Dendritic cell treated with granulocyte-macrophage colony-stimulating factor and Interleukin-4, amounts not matched to agents 40 ng/mL and 50 ng/mL, for 4 days (primary cell): ENCODE measurements around the gene PFKFB1.

Experiments used
- H3K27ac Mint-ChIP-seq: one replicate; pipeline ENCODE4 v1.8.0; 2022; ENCODE audit warnings: mild to moderate bottlenecking, mixed read lengths
- H3K27me3 Mint-ChIP-seq: one replicate; pipeline ENCODE4 v1.8.0; 2022; ENCODE audit warnings: mild to moderate bottlenecking, mixed read lengths
- H3K36me3 Mint-ChIP-seq: one replicate; pipeline ENCODE4 v1.8.0; 2022; ENCODE audit warnings: low read depth, mixed read lengths
- H3K4me1 Mint-ChIP-seq: one replicate; pipeline ENCODE4 v1.8.0; 2022; ENCODE audit warnings: low read depth, mixed read lengths
- H3K4me3 Mint-ChIP-seq: one replicate; pipeline ENCODE4 v1.8.0; 2022; ENCODE audit warnings: mild to moderate bottlenecking, moderate library complexity, mixed read lengths
- H3K9me3 Mint-ChIP-seq: one replicate; pipeline ENCODE4 v1.8.0; 2022; ENCODE audit warnings: mixed read lengths
- intact Hi-C: fragments of 100-400 bp; cut with micrococcal nuclease; formaldehyde crosslinking; loops from one replicate; pipeline ENCODE4 v1.15.0; 2022

PFKFB1 gene

GRCh38 chrX:54964766-54965497 lies 29.1 kb downstream of the PFKFB1 start:
- intact Hi-C loops, result no loop called here
- Mint-ChIP-seq H3K4me3 (no peak overlapping the region), H3K36me3 (no peaks in the 10 kb centered on the region), H3K27me3 (peaks cover 5% of the 10 kb centered on the region), H3K4me1 (no peaks in the 10 kb centered on the region), H3K27ac (no peak overlapping the region), H3K9me3 (peaks cover 14% of the 10 kb centered on the region)

- Mint-ChIP-seq H3K36me3 (no peaks in the 10 kb centered on the region), H3K27ac (no peak overlapping the region), H3K9me3 (peaks cover 14% of the 10 kb centered on the region), H3K27me3 (peaks cover 5% of the 10 kb centered on the region), H3K4me3 (no peak overlapping the region), H3K4me1 (no peaks in the 10 kb centered on the region)
- intact Hi-C loops, result no loop called here
Observed at GRCh38 chrX:54961750-54962149, 32.2 kb downstream of the PFKFB1 start.

- peaks cover 5% of the 10 kb centered on the region for H3K27me3 Mint-ChIP-seq
- H3K4me3 Mint-ChIP-seq, result no peak overlapping the region
- H3K4me1 Mint-ChIP-seq, result no peaks in the 10 kb centered on the region
- H3K36me3 Mint-ChIP-seq, result no peaks in the 10 kb centered on the region
- H3K27ac Mint-ChIP-seq, result no peak overlapping the region
- no peaks in the 10 kb centered on the region for H3K9me3 Mint-ChIP-seq
- intact Hi-C loops, result no loop called here
Observed at GRCh38 chrX:54950730-54951375, 43.1 kb downstream of the PFKFB1 start.

GRCh38 chrX:54945224-54945623 lies 48.8 kb downstream of the PFKFB1 start:
- peaks cover 5% of the 10 kb centered on the region for H3K27me3 Mint-ChIP-seq
- no peak overlapping the region for H3K27ac Mint-ChIP-seq
- no peak overlapping the region for H3K4me3 Mint-ChIP-seq
- H3K36me3 Mint-ChIP-seq, result no peaks in the 10 kb centered on the region
- H3K4me1 Mint-ChIP-seq, result no peaks in the 10 kb centered on the region
- intact Hi-C loops, result no loop called here
- no peaks in the 10 kb centered on the region for H3K9me3 Mint-ChIP-seq

GRCh38 chrX:54944816-54945215 lies 49.2 kb downstream of the PFKFB1 start:
- Mint-ChIP-seq H3K4me3 (no peak overlapping the region), H3K9me3 (no peaks in the 10 kb centered on the region), H3K36me3 (no peaks in the 10 kb centered on the region), H3K4me1 (no peaks in the 10 kb centered on the region), H3K27ac (no peak overlapping the region), H3K27me3 (peaks cover 5% of the 10 kb centered on the region)
- intact Hi-C loops, result no loop called here

GRCh38 chrX:54937416-54937815 lies 56.6 kb downstream of the PFKFB1 start:
- no peak overlapping the region for H3K27ac Mint-ChIP-seq
- intact Hi-C loops, result no loop called here

GRCh38 chrX:54935306-54935705 lies 58.7 kb downstream of the PFKFB1 start:
- Mint-ChIP-seq H3K36me3 (no peaks in the 10 kb centered on the region), H3K4me1 (no peaks in the 10 kb centered on the region), H3K27ac (no peak overlapping the region), H3K27me3 (no peaks in the 10 kb centered on the region), H3K9me3 (no peaks in the 10 kb centered on the region), H3K4me3 (no peak overlapping the region)
- intact Hi-C loops, result no loop called here

More at GRCh38 chrX:54937416-54937815, 56.6 kb downstream of the PFKFB1 start:
- no peaks in the 10 kb centered on the region for H3K36me3 Mint-ChIP-seq
- no peaks in the 10 kb centered on the region for H3K9me3 Mint-ChIP-seq
- H3K27me3 Mint-ChIP-seq, result no peaks in the 10 kb centered on the region
- no peak overlapping the region for H3K4me3 Mint-ChIP-seq
- H3K4me1 Mint-ChIP-seq, result no peaks in the 10 kb centered on the region

- Mint-ChIP-seq H3K36me3 (no peaks in the 10 kb centered on the region), H3K27me3 (no peaks in the 10 kb centered on the region), H3K27ac (no peak overlapping the region), H3K9me3 (no peaks in the 10 kb centered on the region), H3K4me1 (no peaks in the 10 kb centered on the region), H3K4me3 (no peak overlapping the region)
- intact Hi-C loops, result no loop called here
Observed at GRCh38 chrX:54934890-54935289, 59.1 kb downstream of the PFKFB1 start.

- Mint-ChIP-seq H3K4me3 (no peak overlapping the region), H3K27ac (no peak overlapping the region), H3K27me3 (no peaks in the 10 kb centered on the region), H3K36me3 (no peaks in the 10 kb centered on the region), H3K4me1 (no peaks in the 10 kb centered on the region), H3K9me3 (no peaks in the 10 kb centered on the region)
- intact Hi-C loops, result no loop called here
Observed at GRCh38 chrX:54934058-54934457, 59.9 kb downstream of the PFKFB1 start.

GRCh38 chrX:54933150-54933826 lies 60.7 kb downstream of the PFKFB1 start:
- intact Hi-C loops, result no loop called here
- Mint-ChIP-seq H3K36me3 (no peaks in the 10 kb centered on the region), H3K27ac (no peak overlapping the region)

GRCh38 chrX:54931107-54931506 lies 62.9 kb downstream of the PFKFB1 start:
- peaks cover 5% of the 10 kb centered on the region for H3K4me1 Mint-ChIP-seq
- no peak overlapping the region for H3K4me3 Mint-ChIP-seq
- no peaks in the 10 kb centered on the region for H3K9me3 Mint-ChIP-seq
- no peaks in the 10 kb centered on the region for H3K36me3 Mint-ChIP-seq
- no peak overlapping the region for H3K27ac Mint-ChIP-seq
- intact Hi-C loops, result no loop called here
- no peaks in the 10 kb centered on the region for H3K27me3 Mint-ChIP-seq

More at GRCh38 chrX:54933150-54933826, 60.7 kb downstream of the PFKFB1 start:
- H3K9me3 Mint-ChIP-seq, result no peaks in the 10 kb centered on the region
- no peaks in the 10 kb centered on the region for H3K27me3 Mint-ChIP-seq
- no peak overlapping the region for H3K4me3 Mint-ChIP-seq
- no peaks in the 10 kb centered on the region for H3K4me1 Mint-ChIP-seq

GRCh38 chrX:54930291-54931049 lies 63.5 kb downstream of the PFKFB1 start:
- Mint-ChIP-seq H3K36me3 (no peaks in the 10 kb centered on the region), H3K27ac (no peak overlapping the region), H3K4me3 (no peak overlapping the region), H3K9me3 (no peaks in the 10 kb centered on the region), H3K27me3 (no peaks in the 10 kb centered on the region), H3K4me1 (peaks cover 5% of the 10 kb centered on the region)
- intact Hi-C loops, result no loop called here

- intact Hi-C loops, result loop anchor here (10.0 kb wide), 1 partner anchor 56 kb away; no protein-coding TSS in a partner anchor
- H3K27me3 Mint-ChIP-seq, result no peaks in the 10 kb centered on the region
- H3K36me3 Mint-ChIP-seq, result no peaks in the 10 kb centered on the region
- H3K9me3 Mint-ChIP-seq, result no peaks in the 10 kb centered on the region
- no peak overlapping the region for H3K27ac Mint-ChIP-seq
- H3K4me1 Mint-ChIP-seq, result peaks cover 5% of the 10 kb centered on the region
- H3K4me3 Mint-ChIP-seq, result no peak overlapping the region
Observed at GRCh38 chrX:54928876-54929275, 65.1 kb downstream of the PFKFB1 start.

GRCh38 chrX:54926978-54927377 lies 67.0 kb downstream of the PFKFB1 start:
- Mint-ChIP-seq H3K9me3 (no peaks in the 10 kb centered on the region), H3K36me3 (no peaks in the 10 kb centered on the region), H3K4me1 (peaks cover 7% of the 10 kb centered on the region), H3K4me3 (no peak overlapping the region), H3K27ac (peak overlapping the region; percentile 46), H3K27me3 (peaks cover 4% of the 10 kb centered on the region)
- intact Hi-C loops, result loop anchor here (10.0 kb wide), 1 partner anchor 58 kb away; no protein-coding TSS in a partner anchor
